HL-60 (cell line): Measurements from ENCODE around the gene RPL21.

Source experiments
- CTCF ChIP-seq: IDR thresholded peaks from one replicate; pipeline ENCODE4 v1.5.1; 2011; ENCODE audit warnings: low read length, control low read depth, inconsistent platforms; ENCODE audit not compliant: insufficient read depth
- GABPA ChIP-seq: IDR thresholded peaks from 2 replicates; pipeline ENCODE4 v1.6.1; 2012; ENCODE audit warnings: low read depth

GRCh38 chr13:27264181-27264580, 12.8 kb downstream of the RPL21 start:
- no peak for TF ChIP-seq CTCF
- TF ChIP-seq GABPA, result no peak
